H1 (cell line): ENCODE data around the gene AIG1. TPM values are rescaled to one million over a fixed set of nuclear protein-coding genes. Genes with fewer than 3 reads are reported as not detected.

Source experiments
- CTCF ChIA-PET: fragments of 300-600 bp; sonication (Branson Sonifier 250); formaldehyde crosslinking; loops from one replicate; lab custom pipeline; 2021; ENCODE audit not compliant: partially characterized antibody; lab: Charles Lee
- POLR2A ChIA-PET: fragments of 300-600 bp; sonication (Branson Sonifier 250); formaldehyde crosslinking; loops from one replicate; lab custom pipeline; 2021; ENCODE audit warnings: inconsistent platforms; ENCODE audit not compliant: partially characterized antibody; lab: Charles Lee
- DNase-seq, 2 experiments: peaks; one replicate each; pipeline versions ENCODE4 v3.0.0 to v3.0.0-alpha.2; 2010 to 2022; ENCODE audit warnings: low spot score in 2 of 2, low read depth in 1 of 2, mixed read lengths in 1 of 2
- FAIRE-seq: peaks from 2 replicates; lab custom pipeline; 2011; peaks lifted over from hg19 to GRCh38; lab: Jason Lieb, UNC
- H2AFZ ChIP-seq: 2 replicates; pipeline ENCODE4 v1.8.1; 2012; ENCODE audit warnings: low read length, inconsistent platforms
- H2AK5ac ChIP-seq: 2 replicates; pipeline ENCODE4 v1.6.1; 2013; ENCODE audit warnings: low read depth, low read length
- H2BK120ac ChIP-seq: replicated peaks from 2 replicates; pipeline ENCODE3; 2013; ENCODE audit warnings: low read depth, low read length, inconsistent platforms
- H2BK12ac ChIP-seq: 2 replicates; pipeline ENCODE4 v1.6.1; 2013; ENCODE audit warnings: low read depth, low read length
- H2BK15ac ChIP-seq: 2 replicates; pipeline ENCODE4 v1.6.1; 2013; ENCODE audit warnings: low read length
- H2BK20ac ChIP-seq: 2 replicates; pipeline ENCODE4 v1.6.1; 2013; ENCODE audit warnings: low read length
- H2BK5ac ChIP-seq: 2 replicates; pipeline ENCODE4 v1.6.1; 2013; ENCODE audit warnings: low read depth, low read length
- H3K14ac ChIP-seq: 2 replicates; pipeline ENCODE4 v1.6.1; 2013; ENCODE audit warnings: inconsistent platforms; ENCODE audit not compliant: insufficient read length
- H3K18ac ChIP-seq: 2 replicates; pipeline ENCODE4 v1.6.1; 2013; ENCODE audit warnings: low read length; ENCODE audit errors: extremely low read depth
- H3K23ac ChIP-seq: 2 replicates; pipeline ENCODE4 v1.6.1; 2013; ENCODE audit warnings: inconsistent platforms; ENCODE audit not compliant: insufficient read length
- H3K23me2 ChIP-seq: 2 replicates; pipeline ENCODE4 v1.6.1; 2013; ENCODE audit warnings: low read depth, low read length
- H3K27ac ChIP-seq: 2 replicates; pipeline ENCODE4 v1.6.1; 2011; ENCODE audit warnings: low read depth, low read length, inconsistent platforms
- H3K27me3 ChIP-seq, 4 experiments: replicated peaks in 1 of 4; 1 replicate in 1 of 4; 2 replicates in 3 of 4; pipeline versions ENCODE4 v1.6.1 to v1.8.1; 2011 to 2013; ENCODE audit warnings: low read length in 3 of 4, mild to moderate bottlenecking in 3 of 4, inconsistent platforms in 2 of 4, mixed read lengths in 2 of 4, moderate library complexity in 1 of 4; ENCODE audit not compliant: control insufficient read depth in 3 of 4, insufficient read depth in 3 of 4; ENCODE audit errors: extremely low read depth in 1 of 4
- H3K36me3 ChIP-seq, 4 experiments: 2 replicates each; pipeline versions ENCODE4 v1.6.1 to v1.8.1; 2011 to 2013; ENCODE audit warnings: mild to moderate bottlenecking in 4 of 4, low read length in 3 of 4, moderate library complexity in 2 of 4, control low read depth in 1 of 4, inconsistent platforms in 1 of 4; ENCODE audit not compliant: insufficient read depth in 4 of 4, control insufficient read depth in 2 of 4
- H3K4ac ChIP-seq: replicated peaks from 2 replicates; pipeline ENCODE3; 2013; ENCODE audit warnings: low read length, low read depth, mixed read lengths, inconsistent platforms; ENCODE audit not compliant: insufficient read length
- H3K4me1 ChIP-seq, 4 experiments: replicated peaks in 1 of 4; 1 replicate in 1 of 4; 2 replicates in 3 of 4; pipeline versions ENCODE4 v1.6.1 to v1.8.1; 2011 to 2013; ENCODE audit warnings: low read length in 3 of 4, inconsistent platforms in 2 of 4, mixed read lengths in 1 of 4; ENCODE audit not compliant: insufficient read depth in 4 of 4, control insufficient read depth in 3 of 4
- H3K4me2 ChIP-seq, 2 experiments: 2 replicates each; pipeline versions ENCODE4 v1.6.1 to v1.8.1; 2011 to 2013; ENCODE audit warnings: low read depth in 2 of 2, low read length in 2 of 2, control low read depth in 1 of 2, inconsistent platforms in 1 of 2, mild to moderate bottlenecking in 1 of 2; ENCODE audit not compliant: insufficient read depth in 1 of 2
- H3K4me3 ChIP-seq, 4 experiments: fragments of 200-600, 300-600 bp in 1 of 4; sonication (generic), shearing (Covaris generic), sonication (Bioruptor Twin) in 1 of 4; 2 replicates each; pipeline versions ENCODE4 v1.5.1 to v1.8.1; 2011 to 2016; ENCODE audit warnings: low read length in 4 of 4, low read depth in 3 of 4, control low read depth in 2 of 4, inconsistent platforms in 2 of 4, mild to moderate bottlenecking in 2 of 4, mixed read lengths in 1 of 4, moderate library complexity in 1 of 4; ENCODE audit not compliant: insufficient read depth in 2 of 4; ENCODE audit errors: extremely low read depth in 1 of 4
- H3K56ac ChIP-seq: replicated peaks from 2 replicates; pipeline ENCODE3; 2013; ENCODE audit warnings: low read depth, mild to moderate bottlenecking, mixed read lengths, low read length, inconsistent platforms; ENCODE audit not compliant: insufficient read length
- H3K79me1 ChIP-seq: 2 replicates; pipeline ENCODE4 v1.6.1; 2013; ENCODE audit warnings: low read depth, low read length, control low read depth
- H3K79me2 ChIP-seq, 2 experiments: 2 replicates each; pipeline versions ENCODE4 v1.6.1 to v1.8.1; 2012 to 2013; ENCODE audit warnings: low read length in 2 of 2, mild to moderate bottlenecking in 2 of 2, inconsistent platforms in 1 of 2; ENCODE audit not compliant: insufficient read depth in 2 of 2, control insufficient read depth in 1 of 2
- H3K9ac ChIP-seq, 4 experiments: replicated peaks in 1 of 4; 1 replicate in 1 of 4; 2 replicates in 3 of 4; pipeline versions ENCODE4 v1.6.1 to v1.8.1; 2011 to 2013; ENCODE audit warnings: low read depth in 3 of 4, low read length in 3 of 4, control low read depth in 2 of 4, mild to moderate bottlenecking in 2 of 4, moderate library complexity in 2 of 4, inconsistent platforms in 1 of 4; ENCODE audit errors: extremely low read depth in 1 of 4
- H3K9me3 ChIP-seq, 2 experiments: 2 replicates each; pipeline versions ENCODE4 v1.6.1 to v1.8.1; 2012 to 2013; ENCODE audit warnings: mild to moderate bottlenecking in 2 of 2, moderate library complexity in 2 of 2, control low read depth in 1 of 2, inconsistent platforms in 1 of 2, low read depth in 1 of 2, low read length in 1 of 2, mixed read lengths in 1 of 2; ENCODE audit not compliant: insufficient read depth in 2 of 2
- H4K20me1 ChIP-seq, 2 experiments: replicated peaks in 1 of 2; 2 replicates each; pipeline versions ENCODE3 to v1.8.1; 2011 to 2013; ENCODE audit warnings: inconsistent platforms in 2 of 2, low read length in 2 of 2, mild to moderate bottlenecking in 1 of 2; ENCODE audit not compliant: insufficient read depth in 2 of 2, control insufficient read depth in 1 of 2
- H4K5ac ChIP-seq: 2 replicates; pipeline ENCODE4 v1.6.1; 2013; ENCODE audit warnings: low read length, low read depth, mixed read lengths, inconsistent platforms; ENCODE audit not compliant: insufficient read length
- H4K8ac ChIP-seq: 2 replicates; pipeline ENCODE4 v1.8.0; 2013; ENCODE audit warnings: mild to moderate bottlenecking, moderate library complexity, low read length, inconsistent platforms; ENCODE audit not compliant: insufficient read depth; ENCODE audit errors: extremely low read depth
- H4K91ac ChIP-seq: replicated peaks from 2 replicates; pipeline ENCODE3; 2013; ENCODE audit warnings: low read length, mixed read lengths, inconsistent platforms; ENCODE audit not compliant: insufficient read length
- E2F6 ChIP-seq: IDR thresholded peaks from 2 replicates; pipeline ENCODE4 v1.6.1; 2012; ENCODE audit warnings: inconsistent platforms
- KDM1A ChIP-seq: fragments of 200-600, 300-600 bp; sonication (generic); IDR thresholded peaks from 2 replicates; pipeline ENCODE4 v1.7.1; 2016; ENCODE audit warnings: mild to moderate bottlenecking, low read length, borderline replicate concordance
- MAX ChIP-seq: IDR thresholded peaks from 2 replicates; pipeline ENCODE4 v1.6.1; 2012; ENCODE audit warnings: inconsistent platforms
- YY1 ChIP-seq: IDR thresholded peaks from 2 replicates; pipeline ENCODE4 v1.6.1; 2011; ENCODE audit warnings: low read depth, mild to moderate bottlenecking, low read length
- WGBS, 2 experiments: shearing (Covaris generic) in 1 of 2; methylation state at CpG; one replicate each; pipeline versions ENCODE4 v1.1.6 to v1.1.7; 2013 to 2015; ENCODE audit warnings: low lambda C conversion rate in 2 of 2, mixed read lengths in 2 of 2, inconsistent platforms in 1 of 2, low coverage in 1 of 2, missing lambda C conversion rate in 1 of 2; ENCODE audit not compliant: insufficient replicate concordance in 2 of 2, insufficient coverage in 1 of 2, insufficient read length in 1 of 2; ENCODE audit errors: extremely low coverage in 1 of 2, missing lambda C conversion rate in 1 of 2; 5-methylcytosine and 5-hydroxymethylcytosine counted together
- polyA plus RNA-seq, 7 experiments: library from polyadenylated mRNA; depleted of rRNA in 3 of 7; stranded (reverse) in 5 of 7; unstranded in 2 of 7; fragments of >200 nt in 5 of 7; fragments of 200-250 nt in 2 of 7; gene quantifications; 1 replicate in 5 of 7; 2 replicates in 1 of 7; 4 replicates in 1 of 7; pipeline versions ENCODE4 v1.2.1 to v1.2.3, GENCODE V29; 2011 to 2013; ENCODE audit warnings: missing spikeins in 2 of 7, mixed read lengths in 2 of 7
- total RNA-seq: library from RNA; stranded (reverse); fragmentation: NEBNext Ultra II Directional; extraction: Animal tissue kit (Norgen Biotek cat#: 25700); gene quantifications from 2 replicates; pipeline ENCODE4 v1.2.1, GENCODE V29; 2021

Gene AIG1
- total and polyA plus RNA-seq, 2 of the 8 experiments (the other 6 are each of a cell fraction or from before 2014, with no cell fraction given), result 56.6 to 58.4 TPM

GRCh38 chr6:143301188-143301587 is 240.5 kb downstream of the AIG1 start:
- no peak overlapping the region for H2BK120ac ChIP-seq
- no peak overlapping the region for H3K4ac ChIP-seq
- no peak overlapping the region for H2BK15ac ChIP-seq
- no peak overlapping the region for H2BK20ac ChIP-seq
- no peak overlapping the region for H3K23ac ChIP-seq
- peaks cover 0 to 3% (median 0%) of the 10 kb centered on the region in 4 experiments; a peak in 1 of 7 replicates for H3K4me1 ChIP-seq
- H3K79me1 ChIP-seq, result no peaks in the 10 kb centered on the region
- H3K27ac ChIP-seq, result no peak overlapping the region
- H3K27me3 ChIP-seq, result no peaks in the 10 kb centered on the region
- H4K20me1 ChIP-seq, result no peaks in the 10 kb centered on the region
- no peak overlapping the region for H3K4me2 ChIP-seq
- H3K23me2 ChIP-seq, result no peaks in the 10 kb centered on the region; the same call in 1 of the 2 replicates
- FAIRE-seq (peak; percentile 78), DNase-seq (no peak)
- no peak overlapping the region for H4K8ac ChIP-seq
- TF ChIP-seq MAX (peak; percentile 82), E2F6 (peak; percentile 47; the same call in 1 of the 2 replicates), KDM1A (no peak), YY1 (0 out of 2 replicates have a peak, but pooled peaks have one; percentile 34)
- no peak overlapping the region for H2BK5ac ChIP-seq
- no peak overlapping the region for H3K18ac ChIP-seq
- no peak overlapping the region for H3K4me3 ChIP-seq
- H3K79me2 ChIP-seq, result no peaks in the 10 kb centered on the region
- no peaks in the 10 kb centered on the region for H3K9me3 ChIP-seq
- no peaks in the 10 kb centered on the region for H3K36me3 ChIP-seq
- no peak overlapping the region for H3K56ac ChIP-seq
- no peak overlapping the region for H2AFZ ChIP-seq
- ChIA-PET POLR2A (interaction anchor here (1.0 to 1.2 kb wide), 3 partner anchors 10 to 14 kb away, joined by 3 to 5 read pairs (median 4); no protein-coding TSS in a partner anchor), CTCF (interaction anchor here (0.7 to 3.1 kb wide), 11 partner anchors 11 to 887 kb away, joined by 3 to 16 read pairs (median 3); no protein-coding TSS in a partner anchor)
- 62% methylated on average over 4 of the region's 4 CpGs; no CpG with 5 or more reads in 1 of the 2 experiments for WGBS, 2 experiments
- H2AK5ac ChIP-seq, result no peak overlapping the region
- H3K9ac ChIP-seq, result no peak overlapping the region
- no peak overlapping the region for H2BK12ac ChIP-seq
- no peak overlapping the region for H4K91ac ChIP-seq
- H3K14ac ChIP-seq, result no peak overlapping the region
- H4K5ac ChIP-seq, result no peak overlapping the region
